Measurements from ENCODE around the gene NQO2. TPM values are rescaled to one million over a fixed set of nuclear protein-coding genes. Genes with fewer than 3 reads are reported as not detected.
A peak's percentile ranks its signal among the peaks of the same experiment; 100 is the strongest.

NQO2 gene
- total and polyA plus RNA-seq, 2 donors (not counting 1 experiment from before 2014, with no cell fraction given): 6.2 to 21.5 TPM

GRCh38 chr6:3023663-3024483 lies 24.2 kb downstream of the NQO2 start:
- ATAC-seq (ENCODE audit: low read depth) (peak; percentile 79), DNase-seq (peak; percentile 82)
- Histone ChIP-seq H3K79me2 (ENCODE audit: control insufficient read depth, insufficient read depth, low read length) (no peaks in the 10 kb centered on the region), H3K4me1 (ENCODE audit: control insufficient read depth in 2 of 2, insufficient read depth in 2 of 2, low read length in 2 of 2) (peaks cover 59 to 63% of the 10 kb centered on the region in 2 donors), H3K4me2 (replicated peaks; ENCODE audit: low read depth, low read length, poor library complexity, severe bottlenecking) (peak overlapping the region; percentile 86), H2AFZ (ENCODE audit: insufficient read depth, low read depth, low read length, poor library complexity, severe bottlenecking) (peak overlapping the region; percentile 55), H3K9ac (ENCODE audit: low read length) (peak overlapping the region; percentile 64), H3K27ac (ENCODE audit: low read length in 2 of 2) (peak overlapping the region; percentile 38 to 50), H3K9me3 (ENCODE audit: control extremely low read depth in 1 of 3, control insufficient read depth in 2 of 3, insufficient read depth in 1 of 3, low read length in 2 of 3) (no peaks in the 10 kb centered on the region), H3K27me3 (replicated peaks in 1 of 4; ENCODE audit: control extremely low read depth in 1 of 4, control insufficient read depth in 3 of 4, insufficient read depth in 4 of 4, low read length in 3 of 4) (peaks cover 0 to 4% (median 0%) of the 10 kb centered on the region in 4 experiments), H3K36me3 (replicated peaks in 1 of 2; ENCODE audit: control extremely low read depth in 1 of 2, control insufficient read depth in 1 of 2, extremely low read depth in 1 of 2, insufficient read depth in 2 of 2, low read length in 1 of 2) (no peaks in the 10 kb centered on the region), H4K20me1 (ENCODE audit: control insufficient read depth, insufficient read depth, low read length, poor library complexity, severe bottlenecking) (no peaks in the 10 kb centered on the region), H3K4me3 (ENCODE audit: control extremely low read depth in 1 of 5, extremely low read depth in 1 of 5, insufficient read depth in 1 of 5, low read depth in 2 of 5, low read length in 4 of 5) (peak overlapping the region; percentile 45 to 88 (median 63))
- WGBS (ENCODE audit: insufficient coverage): 12% methylated on average over 28 of the region's 32 CpGs
- ChIA-PET CTCF (interaction anchor here (0.6 to 6.4 kb wide), 8 partner anchors 16 to 445 kb away, joined by 3 to 63 read pairs (median 5); partner anchors contain the start of gene NQO2), POLR2A (interaction anchor here (0.7 to 3.2 kb wide), 6 partner anchors 14 to 259 kb away, joined by 3 to 8 read pairs (median 4); partner anchors contain the start of genes RIPK1 and WRNIP1)
- Mint-ChIP-seq H3K27ac (peak overlapping the region; percentile 74), H3K27me3 (peaks cover 5% of the 10 kb centered on the region), H3K4me1 (peaks cover 50% of the 10 kb centered on the region), H3K4me3 (peak overlapping the region; percentile 91), H3K9me3 (ENCODE audit: insufficient read depth) (no peaks in the 10 kb centered on the region)
- intact Hi-C loops (cut with micrococcal nuclease): loop anchor here (1.0 kb wide), 2 partner anchors 25 to 94 kb away; partner anchors contain the start of genes BPHL and NQO2
- no peak for TF ChIP-seq CTCF (IDR thresholded peaks at IDR 0.05)
- no peak for TF ChIP-seq EZH2 (IDR thresholded peaks at IDR 0.05; ENCODE audit: borderline replicate concordance, insufficient read depth, low read depth, low read length, poor library complexity, severe bottlenecking)
